Skeletal muscle satellite cell (primary cell): ENCODE measurements around the gene RB1.
"Not testable (repeated sequence)": the region's sequence is repeated elsewhere in the genome, so short reads cannot be mapped to it uniquely, and the experiment has no call there.

Experiments
- H3K27me3 ChIP-seq: 2 replicates; pipeline ENCODE4 v1.7.0; 2013; ENCODE audit warnings: low read length; ENCODE audit not compliant: control insufficient read depth, insufficient read depth
- H3K36me3 ChIP-seq: 2 replicates; pipeline ENCODE4 v1.7.0; 2013; ENCODE audit warnings: mild to moderate bottlenecking, control low read depth, low read length; ENCODE audit not compliant: insufficient read depth
- H3K4me1 ChIP-seq: 2 replicates; pipeline ENCODE4 v1.7.0; 2013; ENCODE audit warnings: low read length; ENCODE audit not compliant: control insufficient read depth, insufficient read depth
- H3K4me2 ChIP-seq: 2 replicates; pipeline ENCODE4 v1.7.0; 2013; ENCODE audit warnings: mild to moderate bottlenecking, low read length
- H3K4me3 ChIP-seq: 2 replicates; pipeline ENCODE4 v1.7.0; 2013; ENCODE audit warnings: low read length
- H3K9ac ChIP-seq: 2 replicates; pipeline ENCODE4 v1.7.0; 2013; ENCODE audit warnings: mild to moderate bottlenecking, low read depth, low read length, moderate library complexity
- H3K9me3 ChIP-seq: replicated peaks from 2 replicates; pipeline ENCODE4 v1.7.0; 2013; ENCODE audit warnings: mild to moderate bottlenecking, control low read depth, low read length

RB1 gene

GRCh38 chr13:48414501-48414900 lies 111.0 kb downstream of the RB1 start:
- no peak overlapping the region for H3K4me2 ChIP-seq
- H3K27me3 ChIP-seq, result no peaks in the 10 kb centered on the region
- H3K9ac ChIP-seq, result no peak overlapping the region
- H3K4me1 ChIP-seq, result no peaks in the 10 kb centered on the region
- no peaks in the 10 kb centered on the region for H3K36me3 ChIP-seq
- H3K4me3 ChIP-seq, result no peak overlapping the region
- no peaks in the 10 kb centered on the region for H3K9me3 ChIP-seq

- no peak overlapping the region for H3K4me3 ChIP-seq
- no peaks in the 10 kb centered on the region for H3K9me3 ChIP-seq
- no peaks in the 10 kb centered on the region for H3K4me1 ChIP-seq
- no peak overlapping the region for H3K4me2 ChIP-seq
- no peak overlapping the region for H3K9ac ChIP-seq
- H3K27me3 ChIP-seq, result no peaks in the 10 kb centered on the region
- H3K36me3 ChIP-seq, result no peaks in the 10 kb centered on the region
Observed at GRCh38 chr13:48415516-48415915, 112.0 kb downstream of the RB1 start.

- not testable (repeated sequence) for H3K4me2 ChIP-seq, H3K4me1 ChIP-seq, H3K9me3 ChIP-seq, H3K36me3 ChIP-seq, H3K9ac ChIP-seq, H3K4me3 ChIP-seq, H3K27me3 ChIP-seq
Observed at GRCh38 chr13:48422003-48422402, 118.5 kb downstream of the RB1 start.

GRCh38 chr13:48424212-48424611 lies 120.7 kb downstream of the RB1 start:
- Histone ChIP-seq H3K4me3 (no peak overlapping the region), H3K36me3 (peaks cover 4% of the 10 kb centered on the region), H3K4me1 (no peaks in the 10 kb centered on the region), H3K9me3 (no peaks in the 10 kb centered on the region), H3K27me3 (no peaks in the 10 kb centered on the region), H3K4me2 (no peak overlapping the region), H3K9ac (no peak overlapping the region)

GRCh38 chr13:48426052-48426451 lies 122.5 kb downstream of the RB1 start:
- Histone ChIP-seq H3K4me1 (peaks cover 9% of the 10 kb centered on the region), H3K36me3 (peaks cover 4% of the 10 kb centered on the region), H3K9ac (no peak overlapping the region), H3K27me3 (no peaks in the 10 kb centered on the region), H3K4me2 (no peak overlapping the region), H3K4me3 (no peak overlapping the region), H3K9me3 (no peaks in the 10 kb centered on the region)

- not testable (repeated sequence) for H3K9ac ChIP-seq, H3K36me3 ChIP-seq, H3K9me3 ChIP-seq, H3K27me3 ChIP-seq, H3K4me2 ChIP-seq, H3K4me3 ChIP-seq
- H3K4me1 ChIP-seq, result peaks cover 17% of the 10 kb centered on the region
Observed at GRCh38 chr13:48426755-48427298, 123.3 kb downstream of the RB1 start.

GRCh38 chr13:48429036-48429435 lies 125.5 kb downstream of the RB1 start:
- H3K9ac ChIP-seq, result no peak overlapping the region
- H3K4me3 ChIP-seq, result no peak overlapping the region
- H3K36me3 ChIP-seq, result peaks cover 4% of the 10 kb centered on the region
- H3K4me1 ChIP-seq, result peaks cover 25% of the 10 kb centered on the region
- no peak overlapping the region for H3K4me2 ChIP-seq
- H3K27me3 ChIP-seq, result no peaks in the 10 kb centered on the region
- H3K9me3 ChIP-seq, result no peaks in the 10 kb centered on the region

GRCh38 chr13:48429886-48430285 lies 126.3 kb downstream of the RB1 start:
- Histone ChIP-seq H3K4me2 (no peak overlapping the region), H3K36me3 (peaks cover 4% of the 10 kb centered on the region), H3K4me1 (peaks cover 25% of the 10 kb centered on the region), H3K9ac (no peak overlapping the region), H3K27me3 (no peaks in the 10 kb centered on the region), H3K9me3 (no peaks in the 10 kb centered on the region), H3K4me3 (no peak overlapping the region)

- Histone ChIP-seq H3K9me3 (no peaks in the 10 kb centered on the region), H3K4me3 (no peak overlapping the region), H3K4me2 (peak overlapping the region; percentile 67), H3K9ac (peak overlapping the region; percentile 37), H3K27me3 (no peaks in the 10 kb centered on the region), H3K4me1 (peaks cover 25% of the 10 kb centered on the region), H3K36me3 (peaks cover 4% of the 10 kb centered on the region)
Observed at GRCh38 chr13:48431431-48431830, 127.9 kb downstream of the RB1 start.

GRCh38 chr13:48431987-48432615 lies 128.6 kb downstream of the RB1 start:
- Histone ChIP-seq H3K4me1 (peaks cover 29% of the 10 kb centered on the region), H3K9ac (peak overlapping the region; percentile 37)

GRCh38 chr13:48434200-48434599 lies 130.6 kb downstream of the RB1 start:
- H3K9me3 ChIP-seq, result no peaks in the 10 kb centered on the region
- H3K27me3 ChIP-seq, result no peaks in the 10 kb centered on the region
- H3K36me3 ChIP-seq, result no peaks in the 10 kb centered on the region
- H3K9ac ChIP-seq, result no peak overlapping the region
- H3K4me1 ChIP-seq, result peaks cover 34% of the 10 kb centered on the region
- no peak overlapping the region for H3K4me2 ChIP-seq
- no peak overlapping the region for H3K4me3 ChIP-seq

More at GRCh38 chr13:48431987-48432615, 128.6 kb downstream of the RB1 start:
- Histone ChIP-seq H3K9me3 (no peaks in the 10 kb centered on the region), H3K4me3 (peak overlapping the region; percentile 47), H3K36me3 (no peaks in the 10 kb centered on the region), H3K27me3 (no peaks in the 10 kb centered on the region), H3K4me2 (peak overlapping the region; percentile 67)

GRCh38 chr13:48436661-48437288 lies 133.2 kb downstream of the RB1 start:
- Histone ChIP-seq H3K9ac (no peak overlapping the region), H3K9me3 (no peaks in the 10 kb centered on the region), H3K4me3 (no peak overlapping the region), H3K4me2 (no peak overlapping the region), H3K4me1 (peaks cover 18% of the 10 kb centered on the region), H3K36me3 (no peaks in the 10 kb centered on the region), H3K27me3 (no peaks in the 10 kb centered on the region)
